Right ventricle myocardium inferior (tissue), 1 donor: ENCODE measurements around the gene ANKLE1. TPM values are rescaled to one million over a fixed set of nuclear protein-coding genes. Genes with fewer than 3 reads are reported as not detected.
A peak's percentile ranks its signal among the peaks of the same experiment; 100 is the strongest.

Experiments used
- ATAC-seq: fragments of 200-7000 bp; cut with Tn5 transposase; one replicate; pipeline ENCODE4 v1.9.1; 2020; ENCODE audit warnings: mild to moderate bottlenecking, moderate library complexity
- DNase-seq: peaks from one replicate; pipeline ENCODE4 v3.0.0; 2021; ENCODE audit errors: missing footprints
- intact Hi-C: fragments of 100-400 bp; cut with DNase I; formaldehyde crosslinking; loops from one replicate; pipeline ENCODE4 v1.11.0; 2022
- total RNA-seq: library from RNA; stranded (reverse); fragmentation: NEBNext Ultra II Directional; extraction: Animal tissue kit (Norgen Biotek cat#: 25700); gene quantifications from one replicate; pipeline ENCODE4 v1.2.1, GENCODE V29; 2021
- donor health status: DM: no; HTN: yes; CAD: no; lungs with severe emphysema.

The ANKLE1 gene
- total RNA-seq, 1 donor from 2014 or later = 0.19 TPM

DNA sequence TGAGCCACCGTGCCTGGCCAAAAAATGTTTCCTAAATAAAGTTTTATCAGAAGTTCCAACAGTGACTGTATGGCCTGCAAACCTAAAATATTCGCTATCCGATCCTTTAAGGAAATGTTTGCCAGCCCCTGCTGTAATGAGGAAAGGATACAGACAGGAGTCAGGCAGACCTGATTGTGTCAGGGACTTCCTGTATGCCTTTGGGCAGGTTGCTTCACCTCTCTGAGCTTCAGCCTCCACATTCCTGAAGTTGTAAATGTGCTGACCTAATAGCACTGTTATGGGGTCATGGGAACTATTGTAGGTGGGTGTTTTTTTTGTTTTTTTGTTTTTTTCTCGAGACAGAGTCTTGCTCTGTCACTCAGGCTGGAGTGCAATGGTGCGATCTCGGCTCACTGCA lies 15.3 kb downstream of the ANKLE1 start:
- DNase-seq (no peak), ATAC-seq (no peak)
- intact Hi-C loops = no loop called here

DNA sequence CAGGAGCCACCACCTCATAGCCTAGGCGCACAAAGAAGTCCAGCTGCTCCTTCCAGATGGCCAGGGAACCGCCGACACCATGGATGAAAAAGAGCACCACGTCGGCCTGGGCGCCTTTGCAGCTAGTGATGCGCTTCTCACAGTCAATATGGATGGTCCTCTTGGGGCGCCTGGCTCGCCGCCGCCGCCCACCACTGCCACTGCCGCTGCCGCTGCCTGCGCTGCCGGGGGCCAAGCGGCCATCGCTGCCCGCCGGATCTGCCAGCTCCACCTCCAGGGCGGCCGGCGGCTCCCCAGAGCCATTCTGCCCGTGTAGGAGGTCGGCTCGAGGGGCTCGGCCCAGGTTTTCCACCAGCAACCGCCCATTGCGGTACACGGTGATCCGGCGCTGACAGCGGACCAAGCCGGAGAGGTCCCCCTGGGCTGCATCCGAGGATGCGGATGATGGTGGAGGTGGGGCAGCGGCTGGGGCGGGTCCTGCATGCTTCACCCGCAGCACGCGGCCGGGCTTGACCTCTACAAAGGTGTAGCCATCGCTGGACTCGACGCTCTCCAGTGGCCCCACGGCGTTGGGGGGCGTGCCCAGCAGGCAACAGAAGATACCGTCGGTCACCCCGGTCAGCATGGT lies 19.4 kb downstream of the ANKLE1 start:
- ATAC-seq = no peak
- intact Hi-C loops = no loop called here
- DNase-seq = no peak

DNA sequence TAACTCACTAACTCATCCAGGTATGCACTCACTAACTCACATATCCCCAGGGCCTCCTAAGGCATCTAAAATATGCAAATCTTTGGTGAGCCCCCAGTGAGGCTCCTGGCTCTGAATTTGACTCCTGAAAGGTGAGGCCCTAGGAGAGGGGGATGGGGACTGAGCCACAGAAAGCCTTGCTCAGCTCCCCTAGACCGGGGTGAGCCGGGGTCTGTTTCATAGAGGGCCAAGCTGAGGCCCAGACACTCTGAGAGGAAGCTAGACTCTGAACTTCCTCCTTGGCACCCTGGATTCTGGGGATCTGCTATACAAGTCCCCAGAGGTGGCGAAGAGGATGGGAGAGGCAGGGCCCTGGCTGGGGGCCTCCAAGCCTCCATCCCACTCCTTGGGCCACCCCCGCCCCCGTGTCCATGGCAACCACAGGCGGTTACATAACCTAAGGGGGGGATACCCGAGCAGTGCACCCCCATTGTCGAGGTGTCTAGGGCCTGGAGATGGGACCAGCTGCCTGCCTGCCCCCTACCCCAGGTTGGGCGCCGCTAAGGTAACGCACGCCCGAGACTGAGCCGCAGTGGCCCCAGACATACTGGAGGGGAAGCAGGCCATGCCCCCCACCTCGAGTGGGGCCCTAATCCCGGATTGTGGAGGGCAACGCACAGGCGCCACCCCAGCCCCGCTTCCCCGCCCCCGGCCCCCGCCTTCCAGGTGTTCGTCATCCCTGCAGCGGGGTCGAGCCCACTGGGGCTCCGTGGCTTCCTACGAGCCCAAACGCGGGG lies 20.9 kb downstream of the ANKLE1 start:
- no peak for ATAC-seq
- DNase-seq = no peak
- intact Hi-C loops = no loop called here

DNA sequence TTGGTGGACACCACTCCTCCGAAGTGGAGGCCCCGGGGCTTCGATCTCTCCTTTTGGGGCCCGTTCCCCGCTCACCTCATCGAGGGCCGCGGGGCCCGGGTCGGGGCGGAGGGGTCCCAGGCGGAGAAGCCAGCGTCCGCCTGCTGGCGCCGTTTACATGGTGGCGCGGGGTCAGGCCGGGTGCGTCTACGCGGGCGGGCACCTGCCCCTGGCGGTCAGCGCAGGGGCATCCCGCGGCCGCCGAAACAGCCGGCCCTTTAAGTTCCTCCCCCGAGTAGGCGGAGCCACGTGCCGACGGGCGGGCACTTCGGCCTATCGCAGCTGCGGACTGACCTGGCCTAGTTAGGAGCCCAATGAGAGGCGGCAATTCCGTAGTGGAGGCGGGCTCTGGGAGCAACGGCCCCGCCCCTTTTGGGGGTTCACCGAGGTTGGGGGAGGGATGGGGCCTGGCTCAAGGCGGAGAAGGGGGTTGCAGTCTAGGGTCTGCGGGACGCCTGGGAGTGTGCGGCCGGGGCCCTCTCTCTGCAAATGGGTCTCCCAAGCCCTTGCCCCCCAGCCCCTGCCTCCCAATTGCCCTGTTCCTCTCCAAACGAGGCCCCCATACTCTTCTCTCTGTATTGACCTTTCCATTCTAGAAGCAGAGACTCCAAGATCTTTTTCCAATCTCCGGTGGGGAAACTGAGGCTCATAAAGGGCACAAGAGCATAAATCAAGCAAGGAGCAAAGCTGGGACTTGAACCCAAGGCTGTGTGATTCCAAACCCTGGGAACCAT lies 21.7 kb downstream of the ANKLE1 start, which contains the start of gene ABHD8:
ABHD8 (minus strand) TSS at position 259 of the 773 bp plus-strand sequence. CDS start 1,809 bp downstream, outside the sequence.
- intact Hi-C loops = no loop called here
- DNase-seq = peak; percentile 97
- peak; percentile 86 for ATAC-seq

DNA sequence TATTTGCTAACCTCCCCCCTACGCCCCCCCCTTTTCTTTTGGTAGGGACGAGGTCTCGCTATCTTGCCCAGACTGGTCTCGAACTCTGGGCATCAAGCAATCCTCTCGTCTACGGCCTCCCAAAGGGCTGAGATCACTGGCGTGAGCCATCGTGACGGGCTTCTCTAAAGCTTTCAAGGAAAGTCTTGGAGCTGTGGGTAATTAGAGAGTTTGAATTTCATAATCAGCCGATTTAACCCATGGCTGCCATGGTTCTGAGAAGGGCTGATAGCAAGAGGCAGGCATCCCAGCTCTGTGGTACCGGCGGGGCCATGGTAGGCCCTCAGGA lies 22.2 kb downstream of the ANKLE1 start:
- intact Hi-C loops = loop anchor here (2.0 kb wide), 1 partner anchor 33 kb away; the partner anchor contains the start of gene GTPBP3
- no peak for ATAC-seq
- DNase-seq = no peak

DNA sequence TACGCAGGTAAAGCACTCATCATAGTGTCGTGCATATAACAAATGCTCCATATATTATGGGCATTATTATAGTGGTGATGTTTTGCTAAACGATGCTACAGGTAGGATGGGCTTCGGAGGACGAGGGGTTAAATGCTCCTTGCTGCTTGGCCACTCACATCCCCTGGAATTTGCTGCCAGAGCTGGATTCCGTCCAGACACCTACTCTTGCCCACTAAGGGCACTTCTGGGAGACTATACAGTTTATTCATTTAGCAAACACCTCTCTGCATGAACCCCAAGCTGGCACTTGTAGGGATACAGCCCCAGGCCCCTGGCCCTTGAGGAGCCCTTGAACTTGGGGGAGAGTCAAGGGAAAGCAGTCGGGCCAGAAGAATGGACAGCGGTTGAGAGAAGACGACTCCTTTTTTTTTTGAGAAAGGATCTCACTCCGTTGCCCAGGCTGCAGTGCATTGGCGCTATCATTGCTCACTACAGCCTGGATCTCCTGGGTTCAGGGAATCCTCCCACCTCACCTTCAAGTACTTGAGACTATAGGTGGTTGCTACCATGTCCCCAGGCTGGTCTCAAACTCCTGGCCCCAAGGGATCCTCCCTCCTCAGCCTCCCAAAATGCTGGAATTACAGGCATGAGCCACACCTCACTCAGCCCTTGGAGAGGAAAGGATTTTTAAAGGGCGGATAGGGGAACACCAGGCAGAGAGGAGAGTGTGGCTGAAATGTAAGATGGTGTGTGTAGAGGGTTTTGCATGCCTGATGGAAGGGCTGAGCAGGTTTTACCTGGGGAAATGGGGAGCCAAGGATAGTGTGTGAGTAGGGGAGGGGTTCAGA lies 22.9 kb downstream of the ANKLE1 start:
- intact Hi-C loops = loop anchor here (1.0 to 2.0 kb wide), 2 partner anchors 32 to 37 kb away; partner anchors contain the start of genes BABAM1 and GTPBP3
- DNase-seq (no peak), ATAC-seq (no peak)

DNA sequence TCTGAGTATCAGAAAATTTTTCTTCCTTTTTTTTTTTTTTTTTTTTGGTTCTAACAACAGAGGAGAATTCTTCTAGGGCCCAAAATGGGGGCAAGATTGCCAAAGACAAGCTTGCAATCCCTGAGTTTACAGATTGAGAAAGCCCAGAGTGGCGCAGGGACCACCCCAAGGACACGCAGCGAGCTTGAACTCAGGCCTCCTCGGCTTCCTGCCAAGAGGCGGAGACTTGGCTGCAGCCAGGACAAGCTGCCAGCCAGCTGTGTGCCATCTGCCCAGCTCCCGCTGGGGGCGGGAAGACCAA lies 23.5 kb downstream of the ANKLE1 start:
- ATAC-seq = no peak
- intact Hi-C loops = loop anchor here (1.0 to 2.0 kb wide), 2 partner anchors 32 to 38 kb away; partner anchors contain the start of genes BABAM1 and GTPBP3
- DNase-seq = no peak

DNA sequence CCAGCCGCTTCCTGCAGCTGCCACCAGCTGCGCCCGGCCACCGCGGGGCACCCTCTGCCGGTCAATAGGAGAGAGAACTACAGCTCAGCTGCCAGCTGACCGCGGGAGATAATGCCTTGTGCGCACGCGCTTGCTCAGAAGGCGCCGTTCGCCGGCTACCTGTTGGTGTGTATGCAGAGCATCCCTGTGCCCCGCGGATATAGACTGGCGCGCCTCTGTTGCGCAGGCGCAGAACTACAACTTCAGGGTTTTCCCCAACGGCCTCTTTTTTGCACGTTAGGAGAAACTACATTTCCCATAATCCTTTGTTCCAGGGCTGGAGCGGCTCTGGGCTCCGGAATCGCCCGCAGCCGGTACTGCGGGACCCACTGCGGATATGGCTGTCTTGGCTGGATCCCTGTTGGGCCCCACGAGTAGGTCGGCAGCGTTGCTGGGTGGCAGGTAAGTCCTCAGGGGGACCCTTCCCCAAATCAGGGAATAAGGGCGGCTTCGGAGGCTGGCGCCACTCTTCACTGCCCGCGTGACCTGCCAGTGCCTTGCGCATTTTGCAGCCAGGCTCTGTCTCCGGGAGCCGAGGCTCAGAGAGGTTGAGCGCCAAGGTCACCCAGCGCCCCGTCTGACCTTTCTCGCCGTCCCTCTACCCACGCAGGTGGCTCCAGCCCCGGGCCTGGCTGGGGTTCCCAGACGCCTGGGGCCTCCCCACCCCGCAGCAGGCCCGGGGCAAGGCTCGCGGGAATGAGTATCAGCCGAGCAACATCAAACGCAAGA lies 24.0 kb downstream of the ANKLE1 start, which contains the start of gene MRPL34:
MRPL34 (plus strand) TSS at position 356 of the 768 bp plus-strand sequence; CDS start at position 377, 21 bp downstream.
- DNase-seq (peak; percentile 96), ATAC-seq (peak; percentile 68)
- intact Hi-C loops = loop anchor here (1.0 to 2.0 kb wide), 2 partner anchors 31 to 38 kb away; partner anchors contain the start of genes BABAM1 and GTPBP3

DNA sequence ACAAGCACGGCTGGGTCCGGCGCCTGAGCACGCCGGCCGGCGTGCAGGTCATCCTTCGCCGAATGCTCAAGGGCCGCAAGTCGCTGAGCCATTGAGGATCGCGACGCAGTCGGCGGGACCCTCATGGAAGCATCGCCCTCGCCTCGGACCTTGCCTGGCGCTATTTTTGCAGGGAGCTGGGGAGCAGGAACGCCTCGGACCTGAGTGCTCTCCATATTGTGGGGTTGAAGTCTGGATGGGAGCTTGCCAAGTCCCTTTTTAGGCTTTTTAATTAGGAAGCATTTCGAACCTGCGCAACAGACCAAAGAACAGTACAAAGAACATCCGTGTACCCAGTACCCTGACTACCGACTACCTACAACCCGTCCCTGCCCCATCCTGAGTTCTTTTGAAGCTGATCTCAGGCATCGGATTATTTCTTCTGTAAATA lies 24.6 kb downstream of the ANKLE1 start:
- intact Hi-C loops = no loop called here
- DNase-seq (no peak), ATAC-seq (no peak)

DNA sequence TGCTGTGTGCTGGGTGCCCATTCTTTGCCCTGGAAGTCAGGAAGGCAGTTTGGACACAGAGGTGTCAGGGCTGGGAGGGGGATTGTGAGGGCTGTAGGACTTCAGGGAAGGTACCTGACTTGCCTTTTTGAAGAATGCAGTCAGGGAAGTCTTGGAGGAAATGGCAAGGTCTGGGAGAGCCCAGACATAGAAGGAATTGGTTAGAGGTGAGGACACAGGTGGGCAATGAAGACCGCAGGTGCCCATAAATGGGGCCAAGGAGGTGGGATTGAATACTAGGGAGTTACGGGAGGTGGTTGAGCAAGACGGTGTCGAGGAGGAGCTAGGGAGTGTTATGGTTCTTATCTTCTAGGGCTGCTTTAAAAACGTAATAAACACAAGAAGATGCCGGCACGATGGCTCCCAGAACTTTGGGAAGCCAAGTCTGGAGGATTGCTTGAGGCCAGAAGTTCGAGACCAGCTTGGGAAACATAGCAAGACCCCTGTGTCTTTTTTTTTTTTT lies 26.2 kb downstream of the ANKLE1 start:
- intact Hi-C loops = no loop called here
- no peak for DNase-seq
- no peak for ATAC-seq

DNA sequence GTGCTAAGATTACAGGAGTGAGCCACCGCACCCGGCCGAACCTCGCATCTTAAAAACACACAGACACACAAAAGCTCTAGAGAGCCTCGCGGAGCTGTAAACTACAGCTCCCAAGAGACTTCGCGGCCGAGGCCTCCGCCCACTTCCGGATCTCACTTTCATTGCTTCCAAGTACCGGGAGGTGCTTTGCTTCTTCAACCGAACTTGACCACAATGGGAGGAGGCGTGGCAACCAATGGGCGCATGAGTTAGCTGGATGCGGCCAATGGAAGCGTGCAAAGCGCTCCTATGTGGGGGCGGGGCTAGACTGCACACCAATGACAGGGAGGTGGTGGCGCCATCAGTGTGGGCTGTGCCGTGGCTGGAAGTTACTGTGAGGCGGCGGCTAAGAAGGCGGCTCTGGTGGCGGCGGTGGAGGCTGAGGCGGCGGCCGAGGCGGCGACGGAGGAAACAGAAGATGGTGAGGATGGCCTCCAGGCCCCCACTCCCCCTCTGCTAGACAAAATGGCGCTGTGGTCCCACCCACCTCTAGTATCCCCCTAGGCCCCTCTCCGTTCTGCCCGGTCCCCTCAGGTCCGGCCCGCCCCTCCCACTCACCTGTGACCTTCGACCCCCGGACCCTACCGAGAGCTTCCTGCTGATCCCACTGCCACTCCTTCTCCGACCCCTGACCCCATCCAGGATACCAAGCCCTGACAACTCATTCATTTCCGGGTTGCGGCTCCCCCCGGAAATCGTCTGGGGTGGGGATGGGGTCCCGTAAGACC lies 27.7 kb downstream of the ANKLE1 start, which contains the start of gene DDA1:
DDA1 (plus strand) TSS at position 366 of the 767 bp plus-strand sequence; CDS start at position 458, 92 bp downstream.
- intact Hi-C loops = no loop called here
- ATAC-seq (peak; percentile 89), DNase-seq (peak; percentile 99)

DNA sequence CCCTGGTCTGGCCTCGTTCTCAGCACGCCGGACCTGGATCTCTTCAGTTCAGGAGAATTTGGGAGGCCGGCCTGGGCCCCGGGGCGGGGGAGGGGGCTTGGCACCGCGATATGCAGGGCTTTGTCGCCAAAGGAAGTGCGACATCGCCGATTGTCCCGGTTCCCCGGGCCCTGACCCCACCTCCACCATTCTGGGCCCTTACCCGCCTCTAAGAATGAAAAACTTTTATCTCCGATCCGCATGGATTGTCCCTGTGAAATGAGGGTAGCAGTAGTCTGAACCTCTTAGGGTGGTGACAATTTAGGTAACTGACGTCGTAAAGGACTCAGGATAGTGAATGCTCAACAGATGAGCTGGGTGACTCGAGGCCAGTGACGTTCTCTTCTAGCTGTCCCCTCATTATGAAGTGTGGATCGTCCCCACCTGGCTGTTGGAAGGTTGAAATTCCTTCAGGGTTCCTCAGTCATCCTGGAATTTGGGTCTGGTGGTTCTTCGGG lies 28.3 kb downstream of the ANKLE1 start:
- ATAC-seq (no peak), DNase-seq (no peak)
- intact Hi-C loops = no loop called here

DNA sequence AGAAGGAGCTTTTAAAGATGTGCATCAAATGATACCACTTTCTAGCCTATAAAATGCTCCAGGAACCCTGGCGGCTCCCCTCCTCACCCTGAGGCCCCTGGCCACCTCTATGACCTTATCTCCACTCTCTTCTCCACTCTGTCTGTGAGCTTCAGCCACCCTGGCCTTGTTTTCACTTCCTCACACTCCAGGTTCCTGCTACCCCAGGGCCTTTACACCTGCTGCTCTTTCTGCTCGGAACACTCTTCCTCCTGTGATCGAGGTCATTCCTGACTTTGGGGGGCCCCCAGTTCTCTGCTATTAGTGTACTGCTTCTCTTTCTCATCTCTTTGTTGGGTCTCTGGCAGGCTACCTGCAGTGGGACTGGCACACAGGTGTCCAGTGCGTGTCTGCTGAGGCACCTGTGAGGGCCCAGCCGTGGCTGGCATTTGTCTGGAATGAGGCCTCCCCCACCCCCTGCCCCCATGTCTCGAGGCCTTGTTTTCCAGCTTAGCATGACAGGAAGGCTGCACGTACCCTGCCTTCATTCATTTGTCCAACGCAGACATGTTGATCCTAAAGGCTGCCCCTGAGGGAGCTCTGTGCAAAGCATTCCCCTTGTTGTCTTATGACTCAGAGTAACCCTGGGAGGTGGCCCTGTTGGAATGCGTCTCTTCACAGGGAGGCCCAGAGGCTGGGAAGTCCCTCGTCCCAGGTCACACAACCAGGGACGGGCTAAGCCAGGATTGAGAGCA lies 29.9 kb downstream of the ANKLE1 start:
- DNase-seq (peak; percentile 15), ATAC-seq (no peak)
- intact Hi-C loops = no loop called here

DNA sequence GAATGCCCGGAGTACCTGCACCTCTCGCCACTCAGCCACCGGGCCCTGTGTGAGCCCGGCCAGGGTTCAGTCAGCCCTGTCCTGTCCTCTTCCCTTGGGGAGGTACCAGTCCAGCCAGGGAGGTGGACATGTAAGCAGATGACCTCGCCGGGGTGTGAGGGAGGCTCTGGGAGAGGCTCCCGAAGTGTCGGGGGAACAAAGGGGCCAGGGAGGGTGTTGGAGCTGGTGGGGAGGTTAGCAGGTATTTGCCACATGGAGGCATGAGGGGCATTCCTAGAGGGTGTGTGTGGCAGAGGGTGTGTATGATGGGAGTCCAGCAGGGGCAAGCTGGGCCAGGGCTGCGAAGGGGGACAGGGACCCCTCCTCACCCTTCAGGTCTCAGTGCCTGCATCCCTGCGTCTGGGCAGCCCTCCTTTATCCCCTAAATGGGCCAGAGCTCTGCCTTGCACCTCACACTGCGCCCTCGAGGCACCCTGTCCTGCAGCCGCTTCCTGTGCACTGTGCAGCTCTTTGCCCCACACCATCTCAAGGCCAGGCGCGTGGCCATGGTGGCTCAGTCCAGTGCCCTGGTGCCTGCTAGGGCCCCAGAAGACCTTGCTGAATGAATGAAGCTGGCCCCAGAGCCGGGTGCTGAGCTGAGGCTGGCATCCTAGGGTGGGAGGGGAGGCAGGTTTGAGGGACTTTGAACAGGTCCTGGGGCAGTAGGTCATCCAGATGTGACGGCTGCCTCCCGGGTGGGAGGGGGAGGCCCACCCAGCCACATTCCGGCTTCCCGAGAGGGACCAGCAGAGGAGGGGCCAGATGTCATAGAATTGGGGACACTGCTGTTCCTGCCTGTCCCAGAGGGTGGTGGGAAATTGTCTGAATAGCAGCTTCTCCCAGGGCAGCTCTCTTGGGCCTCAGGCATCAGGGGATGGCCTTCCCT lies 30.8 kb downstream of the ANKLE1 start:
- no peak for ATAC-seq
- intact Hi-C loops = no loop called here
- peak; percentile 37 for DNase-seq

DNA sequence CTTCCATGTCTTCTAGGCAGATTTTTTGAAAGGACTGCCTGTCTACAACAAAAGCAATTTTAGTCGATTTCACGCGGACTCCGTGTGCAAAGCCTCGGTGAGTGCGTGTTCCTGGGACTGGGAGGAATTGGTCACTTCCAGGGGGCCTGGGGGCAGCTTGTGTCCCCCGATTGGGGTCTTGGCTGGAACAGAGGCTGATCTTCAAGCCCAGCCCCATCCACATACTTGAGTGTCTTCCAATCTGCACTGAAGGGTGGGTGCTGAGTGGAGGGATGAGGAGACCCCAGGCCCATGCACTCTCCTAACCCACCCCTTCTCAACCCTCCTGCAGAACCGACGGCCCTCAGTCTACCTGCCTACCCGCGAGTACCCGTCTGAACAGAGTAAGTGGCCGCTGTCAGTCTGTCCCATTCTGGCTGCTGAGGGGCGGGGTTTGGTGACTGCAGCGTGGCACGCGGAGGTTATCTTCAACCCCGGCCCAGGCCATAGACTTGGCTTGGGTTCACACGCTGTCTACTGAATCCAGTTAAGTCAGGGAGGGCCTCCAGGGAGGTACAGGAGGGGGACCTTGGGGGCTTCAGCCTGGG lies 32.4 kb downstream of the ANKLE1 start:
- ATAC-seq = no peak
- DNase-seq = no peak
- intact Hi-C loops = no loop called here
